CD4-positive, CD25-positive, alpha-beta regulatory T cell (primary cell): ENCODE data around the gene CDH23. TPM values are rescaled to one million over a fixed set of nuclear protein-coding genes. Genes with fewer than 3 reads are reported as not detected.

Experiments
- ATAC-seq, 2 donors: fragments of 150-1000 bp; cut with Tn5 transposase; one replicate each; pipeline ENCODE4 v1.10.0; 2021; ENCODE audit warnings: low read depth in 2 of 2, moderate number of reproducible peaks in 2 of 2, moderate library complexity in 1 of 2
- DNase-seq, 3 donors: peaks; one replicate each; pipeline versions ENCODE4 v3.0.0 to v3.0.0-alpha.2; 2012 to 2022; ENCODE audit warnings: mixed read lengths in 1 of 3
- H3K27ac ChIP-seq: one replicate; pipeline ENCODE4 v1.7.0; 2013; ENCODE audit warnings: mild to moderate bottlenecking, low read length; ENCODE audit not compliant: insufficient read depth, poor library complexity, severe bottlenecking
- H3K27me3 ChIP-seq: one replicate; pipeline ENCODE4 v1.7.0; 2013; ENCODE audit warnings: low read length; ENCODE audit not compliant: control insufficient read depth, insufficient read depth
- H3K36me3 ChIP-seq: one replicate; pipeline ENCODE4 v1.7.0; 2013; ENCODE audit warnings: mild to moderate bottlenecking, low read length, moderate library complexity; ENCODE audit not compliant: control insufficient read depth, insufficient read depth
- H3K4me1 ChIP-seq: 2 replicates; pipeline ENCODE4 v1.7.0; 2013; ENCODE audit warnings: mild to moderate bottlenecking, low read length; ENCODE audit not compliant: insufficient read depth, control insufficient read depth, poor library complexity, severe bottlenecking
- H3K4me3 ChIP-seq: one replicate; pipeline ENCODE4 v1.7.0; 2013; ENCODE audit warnings: low read depth, mild to moderate bottlenecking, low read length, moderate library complexity
- H3K9me3 ChIP-seq, 2 experiments: 1 replicate in 1 of 2; 2 replicates in 1 of 2; pipeline ENCODE4 v1.7.0; 2013; ENCODE audit warnings: low read length in 2 of 2, mild to moderate bottlenecking in 1 of 2, moderate library complexity in 1 of 2; ENCODE audit not compliant: control insufficient read depth in 2 of 2
- H3K27ac Mint-ChIP-seq, 3 donors: one replicate each; pipeline ENCODE4 v1.8.0; 2020 to 2022; ENCODE audit warnings: mild to moderate bottlenecking in 3 of 3, mixed read lengths in 3 of 3, moderate library complexity in 2 of 3
- H3K27me3 Mint-ChIP-seq: one replicate; pipeline ENCODE4 v1.8.0; 2022; ENCODE audit warnings: mild to moderate bottlenecking, mixed read lengths
- H3K36me3 Mint-ChIP-seq: one replicate; pipeline ENCODE4 v1.8.0; 2020; ENCODE audit warnings: mixed read lengths
- H3K4me1 Mint-ChIP-seq, 4 donors: one replicate each; pipeline ENCODE4 v1.8.0; 2020 to 2022; ENCODE audit warnings: mixed read lengths in 4 of 4, mild to moderate bottlenecking in 1 of 4
- H3K4me3 Mint-ChIP-seq, 4 donors: one replicate each; pipeline ENCODE4 v1.8.0; 2020 to 2022; ENCODE audit warnings: mild to moderate bottlenecking in 4 of 4, mixed read lengths in 4 of 4, moderate library complexity in 3 of 4
- H3K9me3 Mint-ChIP-seq, 7 donors: one replicate each; pipeline ENCODE4 v1.8.0; 2020 to 2022; ENCODE audit warnings: mixed read lengths in 7 of 7, mild to moderate bottlenecking in 3 of 7, moderate library complexity in 2 of 7
- polyA plus RNA-seq, 4 donors: library from polyadenylated mRNA; unstranded; fragments of 300-500 nt; fragmentation: Illumina TruSeq; gene quantifications; one replicate each; pipeline ENCODE4 v1.2.3, GENCODE V29; 2021
- total RNA-seq: library from RNA; stranded (reverse); gene quantifications from one replicate; pipeline ENCODE4 v1.2.3, GENCODE V29; 2022

Gene CDH23
- total and polyA plus RNA-seq, 5 donors from 2014 or later, result 0.17 to 5.6 (median 1.1) TPM

- no peaks in the 10 kb centered on the region for H3K27me3 Mint-ChIP-seq
- Histone ChIP-seq H3K36me3 (peaks cover 57% of the 10 kb centered on the region), H3K27ac (peak overlapping the region; percentile 83), H3K27me3 (no peaks in the 10 kb centered on the region), H3K4me3 (peak overlapping the region; percentile 61), H3K4me1 (peaks cover 91% of the 10 kb centered on the region), H3K9me3 (no peaks in the 10 kb centered on the region)
- DNase-seq, result peak in 2 of 3 donors; percentile 65 to 70
- peaks cover 7 to 91% (median 56%) of the 10 kb centered on the region in 4 donors for H3K4me1 Mint-ChIP-seq
- no peaks in the 10 kb centered on the region for H3K9me3 Mint-ChIP-seq
- peak overlapping the region; percentile 95 to 98 (median 98) for H3K27ac Mint-ChIP-seq
- ATAC-seq, result peak; percentile 57
- peaks cover 45% of the 10 kb centered on the region for H3K36me3 Mint-ChIP-seq
- H3K4me3 Mint-ChIP-seq, result peak overlapping the region; percentile 38 to 82 (median 78)
These were observed 359.8 kb downstream of the CDH23 start for GRCh38 chr10:71756311-71757191.

- DNase-seq (no peak), ATAC-seq (peak; percentile 1 to 15)
- Histone ChIP-seq H3K4me1 (peaks cover 91% of the 10 kb centered on the region), H3K4me3 (peak overlapping the region; percentile 61), H3K9me3 (no peaks in the 10 kb centered on the region), H3K27ac (peak overlapping the region; percentile 83), H3K36me3 (peaks cover 61% of the 10 kb centered on the region), H3K27me3 (no peaks in the 10 kb centered on the region)
- peaks cover 7 to 91% (median 55%) of the 10 kb centered on the region in 4 donors for H3K4me1 Mint-ChIP-seq
- H3K9me3 Mint-ChIP-seq, result no peaks in the 10 kb centered on the region
- H3K27ac Mint-ChIP-seq, result peak overlapping the region; percentile 95 to 98 (median 98)
- peaks cover 38% of the 10 kb centered on the region for H3K36me3 Mint-ChIP-seq
- H3K27me3 Mint-ChIP-seq, result no peaks in the 10 kb centered on the region
- H3K4me3 Mint-ChIP-seq, result peak overlapping the region; percentile 38 to 82 (median 78)
These were observed 360.7 kb downstream of the CDH23 start for GRCh38 chr10:71757399-71757922.

- Mint-ChIP-seq H3K27me3 (no peaks in the 10 kb centered on the region), H3K4me1 (peaks cover 13 to 93% (median 60%) of the 10 kb centered on the region in 4 donors), H3K36me3 (peaks cover 35% of the 10 kb centered on the region), H3K9me3 (no peaks in the 10 kb centered on the region), H3K27ac (peak overlapping the region in 2 of 3 donors; percentile 93 to 94), H3K4me3 (peak overlapping the region in 3 of 4 donors; percentile 70 to 81 (median 72))
- H3K4me3 ChIP-seq, result no peak overlapping the region
- H3K4me1 ChIP-seq, result peaks cover 91% of the 10 kb centered on the region
- DNase-seq (no peak), ATAC-seq (peak; percentile 66 to 75)
- H3K27ac ChIP-seq, result peak overlapping the region; percentile 59
- no peaks in the 10 kb centered on the region for H3K9me3 ChIP-seq
- peaks cover 69% of the 10 kb centered on the region for H3K36me3 ChIP-seq
- H3K27me3 ChIP-seq, result no peaks in the 10 kb centered on the region
These were observed 364.4 kb downstream of the CDH23 start for GRCh38 chr10:71761105-71761511.

GRCh38 chr10:71761541-71762113 lies 364.9 kb downstream of the CDH23 start:
- peak overlapping the region; percentile 84 to 94 (median 93) for H3K27ac Mint-ChIP-seq
- H3K4me1 Mint-ChIP-seq, result peaks cover 12 to 92% (median 59%) of the 10 kb centered on the region in 4 donors
- Histone ChIP-seq H3K27ac (peak overlapping the region; percentile 55), H3K4me3 (no peak overlapping the region), H3K9me3 (no peaks in the 10 kb centered on the region), H3K36me3 (peaks cover 70% of the 10 kb centered on the region), H3K27me3 (no peaks in the 10 kb centered on the region), H3K4me1 (peaks cover 91% of the 10 kb centered on the region)
- H3K36me3 Mint-ChIP-seq, result peaks cover 34% of the 10 kb centered on the region
- DNase-seq (no peak), ATAC-seq (no peak)
- no peaks in the 10 kb centered on the region for H3K27me3 Mint-ChIP-seq
- H3K9me3 Mint-ChIP-seq, result no peaks in the 10 kb centered on the region
- H3K4me3 Mint-ChIP-seq, result peak overlapping the region in 2 of 4 donors; percentile 70 to 84

GRCh38 chr10:71762324-71762723 lies 365.6 kb downstream of the CDH23 start:
- Mint-ChIP-seq H3K36me3 (peaks cover 35% of the 10 kb centered on the region), H3K27me3 (no peaks in the 10 kb centered on the region), H3K4me1 (peaks cover 7 to 92% (median 60%) of the 10 kb centered on the region in 4 donors), H3K27ac (peak overlapping the region; percentile 36 to 84 (median 84)), H3K4me3 (peak overlapping the region in 2 of 4 donors; percentile 26 to 84), H3K9me3 (no peaks in the 10 kb centered on the region)
- peak overlapping the region; percentile 55 for H3K27ac ChIP-seq
- no peak for DNase-seq
- no peak overlapping the region for H3K4me3 ChIP-seq
- peaks cover 74% of the 10 kb centered on the region for H3K36me3 ChIP-seq
- H3K27me3 ChIP-seq, result no peaks in the 10 kb centered on the region
- peaks cover 91% of the 10 kb centered on the region for H3K4me1 ChIP-seq
- H3K9me3 ChIP-seq, result no peaks in the 10 kb centered on the region
- no peak for ATAC-seq

- Histone ChIP-seq H3K36me3 (peaks cover 74% of the 10 kb centered on the region), H3K4me1 (peaks cover 91% of the 10 kb centered on the region), H3K9me3 (no peaks in the 10 kb centered on the region), H3K27me3 (no peaks in the 10 kb centered on the region), H3K27ac (peak overlapping the region; percentile 56), H3K4me3 (peak overlapping the region; percentile 1)
- H3K36me3 Mint-ChIP-seq, result peaks cover 35% of the 10 kb centered on the region
- DNase-seq, result no peak
- H3K27me3 Mint-ChIP-seq, result no peaks in the 10 kb centered on the region
- H3K9me3 Mint-ChIP-seq, result no peaks in the 10 kb centered on the region
- H3K27ac Mint-ChIP-seq, result peak overlapping the region; percentile 70 to 98 (median 95)
- peaks cover 8 to 92% (median 61%) of the 10 kb centered on the region in 4 donors for H3K4me1 Mint-ChIP-seq
- peak overlapping the region; percentile 63 to 84 (median 66) for H3K4me3 Mint-ChIP-seq
- no peak for ATAC-seq
These were observed 366.8 kb downstream of the CDH23 start for GRCh38 chr10:71763352-71764127.
